NB4 (cell line): Measurements from ENCODE around the gene FLNB.

ENCODE experiments used
- DNase-seq: peaks from one replicate; pipeline ENCODE4 v3.0.0; 2010; ENCODE audit warnings: low read depth
- H3K4me3 ChIP-seq: one replicate; pipeline ENCODE4 v1.5.1; 2011; ENCODE audit warnings: mild to moderate bottlenecking, low read depth, low read length, moderate library complexity
- MYC ChIP-seq: IDR thresholded peaks from 2 replicates; pipeline ENCODE4 v1.6.1; 2011; ENCODE audit warnings: low read depth, low read length
- POLR2A ChIP-seq: IDR thresholded peaks from 2 replicates; pipeline ENCODE4 v1.6.1; 2011; ENCODE audit warnings: mild to moderate bottlenecking; ENCODE audit not compliant: insufficient read length; ENCODE audit errors: extremely low read depth
- TF ChIP-seq, protein P1 (sequence below): IDR thresholded peaks from 2 replicates; pipeline ENCODE4 v1.6.1; 2011; ENCODE audit warnings: low read depth, low read length
- TF ChIP-seq, protein P2 (sequence below): IDR thresholded peaks from one replicate; pipeline ENCODE4 v1.5.1; 2012; ENCODE audit warnings: low read depth, low read length

Gene FLNB

DNA sequence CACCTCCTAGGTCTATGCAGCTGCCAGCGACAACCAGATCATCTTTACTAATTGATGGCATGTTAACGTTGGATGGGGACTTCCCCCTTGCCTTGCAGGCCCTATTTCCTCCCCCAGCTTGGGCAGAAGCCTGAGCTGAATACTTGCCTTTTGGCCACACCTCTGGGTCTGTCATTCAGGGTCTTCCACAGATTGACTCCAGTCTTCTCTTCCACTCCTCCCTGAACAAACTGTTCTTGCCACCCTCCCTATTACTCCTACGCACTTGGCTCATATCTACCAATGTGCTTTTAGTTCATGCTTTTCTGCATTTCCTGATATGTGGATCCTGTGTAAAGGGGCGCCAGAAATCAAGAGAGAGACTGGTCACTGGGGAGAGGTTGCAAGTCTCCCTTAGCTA is 129.1 kb downstream of the FLNB start:
- TF ChIP-seq MYC, result no peak
- no peak for TF ChIP-seq POLR2A
- TF ChIP-seq, protein P1, sequence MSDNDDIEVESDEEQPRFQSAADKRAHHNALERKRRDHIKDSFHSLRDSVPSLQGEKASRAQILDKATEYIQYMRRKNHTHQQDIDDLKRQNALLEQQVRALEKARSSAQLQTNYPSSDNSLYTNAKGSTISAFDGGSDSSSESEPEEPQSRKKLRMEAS, result no peak
- TF ChIP-seq, protein P2, sequence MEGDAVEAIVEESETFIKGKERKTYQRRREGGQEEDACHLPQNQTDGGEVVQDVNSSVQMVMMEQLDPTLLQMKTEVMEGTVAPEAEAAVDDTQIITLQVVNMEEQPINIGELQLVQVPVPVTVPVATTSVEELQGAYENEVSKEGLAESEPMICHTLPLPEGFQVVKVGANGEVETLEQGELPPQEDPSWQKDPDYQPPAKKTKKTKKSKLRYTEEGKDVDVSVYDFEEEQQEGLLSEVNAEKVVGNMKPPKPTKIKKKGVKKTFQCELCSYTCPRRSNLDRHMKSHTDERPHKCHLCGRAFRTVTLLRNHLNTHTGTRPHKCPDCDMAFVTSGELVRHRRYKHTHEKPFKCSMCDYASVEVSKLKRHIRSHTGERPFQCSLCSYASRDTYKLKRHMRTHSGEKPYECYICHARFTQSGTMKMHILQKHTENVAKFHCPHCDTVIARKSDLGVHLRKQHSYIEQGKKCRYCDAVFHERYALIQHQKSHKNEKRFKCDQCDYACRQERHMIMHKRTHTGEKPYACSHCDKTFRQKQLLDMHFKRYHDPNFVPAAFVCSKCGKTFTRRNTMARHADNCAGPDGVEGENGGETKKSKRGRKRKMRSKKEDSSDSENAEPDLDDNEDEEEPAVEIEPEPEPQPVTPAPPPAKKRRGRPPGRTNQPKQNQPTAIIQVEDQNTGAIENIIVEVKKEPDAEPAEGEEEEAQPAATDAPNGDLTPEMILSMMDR, result no peak
- no peak for DNase-seq
- no peak overlapping the region for H3K4me3 ChIP-seq

DNA sequence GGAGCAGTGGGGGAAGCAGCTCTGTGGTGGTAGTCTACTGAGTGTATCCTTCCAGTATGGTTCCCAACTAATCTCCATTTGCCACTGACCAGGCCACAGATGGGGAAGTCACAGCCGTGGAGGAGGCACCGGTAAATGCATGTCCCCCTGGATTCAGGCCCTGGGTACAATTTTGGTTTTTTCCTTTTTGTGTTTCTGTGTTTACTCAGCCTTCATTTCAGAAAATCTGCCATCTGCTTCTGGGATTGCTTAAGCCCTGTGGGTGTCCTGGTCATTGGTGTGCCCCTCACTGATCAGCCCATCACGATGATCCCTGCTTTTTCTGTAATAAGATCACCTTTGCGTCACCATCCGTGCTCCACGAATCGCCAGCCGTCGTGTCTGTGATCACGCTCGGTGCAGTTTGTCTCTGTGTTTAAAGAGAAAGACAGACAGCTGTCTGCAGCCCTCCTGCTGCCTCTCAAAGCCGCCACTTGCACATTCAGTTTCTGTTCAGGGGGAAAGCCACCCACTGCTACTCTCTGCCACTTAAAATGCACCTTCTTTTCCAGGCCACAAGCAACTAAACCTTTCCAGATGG is 133.6 kb downstream of the FLNB start:
- DNase-seq, result no peak
- H3K4me3 ChIP-seq, result no peak overlapping the region
- TF ChIP-seq POLR2A, result no peak
- TF ChIP-seq, protein P2, result no peak
- no peak for TF ChIP-seq MYC
- TF ChIP-seq, protein P1, result no peak

DNA sequence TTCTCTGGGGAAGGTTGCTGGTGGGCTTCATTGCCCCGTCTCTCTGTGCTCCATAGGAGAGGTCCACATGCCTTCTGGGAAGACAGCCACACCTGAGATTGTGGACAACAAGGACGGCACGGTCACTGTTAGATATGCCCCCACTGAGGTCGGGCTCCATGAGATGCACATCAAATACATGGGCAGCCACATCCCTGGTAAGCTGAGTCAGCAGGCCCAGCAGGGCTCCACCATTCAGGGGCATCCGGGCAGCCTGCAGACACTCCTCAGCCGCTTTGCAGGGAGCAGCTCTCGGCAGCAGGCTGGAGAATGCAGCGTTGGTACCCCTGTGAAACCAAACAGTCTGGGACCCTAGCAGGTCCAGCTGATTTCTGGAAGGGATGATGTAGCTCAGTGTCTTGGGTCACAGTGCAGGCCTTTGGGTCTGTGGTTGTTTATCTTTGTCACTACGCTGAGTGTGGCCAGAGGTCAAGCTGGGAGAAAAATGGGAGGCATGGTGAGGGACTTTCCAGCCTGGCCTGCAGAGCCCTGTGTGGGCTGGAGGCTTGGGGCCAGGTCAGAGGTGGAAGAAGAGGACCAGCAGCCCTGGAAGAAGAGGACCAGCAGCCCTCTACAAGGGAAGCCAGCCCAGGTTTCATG is 135.3 kb downstream of the FLNB start:
- DNase-seq, result no peak
- no peak overlapping the region for H3K4me3 ChIP-seq
- TF ChIP-seq, protein P1, result no peak
- TF ChIP-seq POLR2A, result no peak
- TF ChIP-seq MYC, result no peak
- TF ChIP-seq, protein P2, result no peak

DNA sequence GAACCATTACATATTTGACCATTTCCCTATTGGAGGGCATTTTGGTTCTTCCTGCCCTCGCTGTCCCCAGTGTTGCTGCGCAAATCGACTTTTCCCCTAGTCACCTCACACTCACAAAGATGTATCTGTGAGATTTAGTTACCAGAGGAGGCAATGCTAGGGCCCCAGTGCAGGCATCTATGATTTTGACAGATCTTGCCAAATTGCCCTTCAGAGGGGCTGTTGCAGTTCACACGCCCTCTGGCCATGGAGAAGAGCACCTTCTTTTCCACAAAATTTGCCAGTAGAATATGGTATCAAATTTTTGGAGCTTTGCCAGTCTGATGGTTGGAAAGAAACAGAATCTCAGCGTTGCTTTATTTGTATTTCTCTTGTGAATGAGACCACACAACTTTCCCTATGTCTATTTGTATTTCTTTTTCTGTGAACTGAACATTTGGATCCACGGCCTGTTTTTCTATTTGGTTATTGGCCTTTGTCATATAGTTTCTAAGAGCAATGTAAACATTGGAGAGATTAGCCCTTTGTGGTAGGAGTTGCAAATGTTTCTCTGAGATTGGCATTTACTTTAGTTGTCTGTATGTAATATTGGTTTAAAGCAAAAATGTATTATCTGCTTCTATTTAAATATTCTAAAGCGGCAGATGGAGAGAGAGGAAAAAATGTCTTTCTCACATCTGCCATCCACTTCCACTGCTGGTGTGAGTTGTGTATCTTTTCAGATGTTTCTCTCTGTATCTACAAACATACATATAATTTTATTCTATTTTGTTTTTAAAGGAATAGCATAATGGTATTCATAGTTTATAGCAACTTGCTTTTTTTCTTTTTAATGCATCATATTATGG is 136.5 kb downstream of the FLNB start:
- no peak overlapping the region for H3K4me3 ChIP-seq
- no peak for TF ChIP-seq MYC
- TF ChIP-seq, protein P1, result no peak
- no peak for TF ChIP-seq POLR2A
- TF ChIP-seq, protein P2, result no peak
- no peak for DNase-seq

DNA sequence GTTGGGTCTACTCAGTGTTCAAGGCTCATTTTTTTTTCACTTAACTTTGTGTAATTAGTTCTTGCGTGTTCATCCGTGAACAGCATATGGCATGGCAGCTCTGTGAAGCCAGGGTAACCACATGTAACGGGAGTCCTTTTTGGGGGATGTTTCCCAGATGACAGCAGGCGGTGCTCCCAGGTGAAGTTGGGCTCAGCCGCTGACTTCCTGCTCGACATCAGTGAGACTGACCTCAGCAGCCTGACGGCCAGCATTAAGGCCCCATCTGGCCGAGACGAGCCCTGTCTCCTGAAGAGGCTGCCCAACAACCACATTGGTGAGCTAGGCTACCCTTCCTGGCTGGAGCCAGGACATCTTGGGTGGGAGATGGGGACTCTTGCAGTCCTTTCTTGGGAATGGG is 139.8 kb downstream of the FLNB start:
- no peak overlapping the region for H3K4me3 ChIP-seq
- TF ChIP-seq POLR2A (no peak), MYC (no peak)
- TF ChIP-seq, protein P1, result no peak
- TF ChIP-seq, protein P2, result no peak
- DNase-seq, result no peak
